Measurements from ENCODE around the gene TTI1. TPM values are rescaled to one million over a fixed set of nuclear protein-coding genes. Genes with fewer than 3 reads are reported as not detected.

Gene TTI1
- polyA plus RNA-seq, 4 donors, result 5.7 to 21.4 (median 6.8) TPM

- 68 to 77% (median 70%) methylated on average over 4 of the region's 4 CpGs for WGBS, 3 donors
- H3K36me3 ChIP-seq (ENCODE audit: control insufficient read depth in 3 of 3, insufficient read depth in 2 of 3, low read depth in 1 of 3, low read length in 3 of 3), result peaks cover 10 to 20% (median 18%) of the 10 kb centered on the region in 3 donors
- DNase-seq (no peak), FAIRE-seq (no peak)
- peaks cover 0 to 2% (median 0%) of the 10 kb centered on the region in 3 donors for H3K4me1 ChIP-seq (ENCODE audit: control insufficient read depth in 3 of 3, insufficient read depth in 2 of 3, low read depth in 1 of 3, low read length in 2 of 3)
- H3K4me3 ChIP-seq (ENCODE audit: low read depth in 1 of 3, low read length in 3 of 3), result no peak overlapping the region
- no peaks in the 10 kb centered on the region for H3K27me3 ChIP-seq (ENCODE audit: control insufficient read depth in 3 of 3, insufficient read depth in 3 of 3, low read length in 3 of 3)
- H3K9me3 ChIP-seq (ENCODE audit: control insufficient read depth in 2 of 2, insufficient read depth in 1 of 2, low read depth in 1 of 2, low read length in 1 of 2), result no peaks in the 10 kb centered on the region
- no peak overlapping the region for H3K27ac ChIP-seq (ENCODE audit: low read depth in 1 of 3, low read length in 2 of 3)
Observed at GRCh38 chr20:38046572-38046971, 13.3 kb upstream of the TTI1 start.

- peaks cover 11 to 18% (median 13%) of the 10 kb centered on the region in 3 donors for H3K36me3 ChIP-seq (ENCODE audit: control insufficient read depth in 3 of 3, insufficient read depth in 2 of 3, low read depth in 1 of 3, low read length in 3 of 3)
- 61 to 94% (median 90%) methylated on average over 3 of the region's 3 CpGs for WGBS, 3 donors
- no peak for FAIRE-seq
Observed at GRCh38 chr20:38044685-38045084, 11.4 kb upstream of the TTI1 start.

GRCh38 chr20:38043512-38044300 is 10.4 kb upstream of the TTI1 start:
- no peaks in the 10 kb centered on the region for H3K9me3 ChIP-seq (ENCODE audit: control insufficient read depth in 2 of 2, insufficient read depth in 1 of 2, low read depth in 1 of 2, low read length in 1 of 2)
- peaks cover 10 to 18% (median 11%) of the 10 kb centered on the region in 3 donors for H3K36me3 ChIP-seq (ENCODE audit: control insufficient read depth in 3 of 3, insufficient read depth in 2 of 3, low read depth in 1 of 3, low read length in 3 of 3)
- 92 to 94% (median 93%) methylated on average over 10 of the region's 10 CpGs for WGBS, 3 donors
- peaks cover 0 to 2% (median 0%) of the 10 kb centered on the region in 3 donors for H3K4me1 ChIP-seq (ENCODE audit: control insufficient read depth in 3 of 3, insufficient read depth in 2 of 3, low read depth in 1 of 3, low read length in 2 of 3)
- FAIRE-seq, result no peak
- H3K4me3 ChIP-seq (ENCODE audit: low read depth in 1 of 3, low read length in 3 of 3), result no peak overlapping the region
- no peaks in the 10 kb centered on the region for H3K27me3 ChIP-seq (ENCODE audit: control insufficient read depth in 3 of 3, insufficient read depth in 3 of 3, low read length in 3 of 3)
- no peak for DNase-seq
- H3K27ac ChIP-seq (ENCODE audit: low read depth in 1 of 3, low read length in 2 of 3), result no peak overlapping the region

More at GRCh38 chr20:38044685-38045084, 11.4 kb upstream of the TTI1 start:
- no peak overlapping the region for H3K4me3 ChIP-seq (ENCODE audit: low read depth in 1 of 3, low read length in 3 of 3)
- no peaks in the 10 kb centered on the region for H3K9me3 ChIP-seq (ENCODE audit: control insufficient read depth in 2 of 2, insufficient read depth in 1 of 2, low read depth in 1 of 2, low read length in 1 of 2)
- H3K4me1 ChIP-seq (ENCODE audit: control insufficient read depth in 3 of 3, insufficient read depth in 2 of 3, low read depth in 1 of 3, low read length in 2 of 3), result peaks cover 0 to 2% (median 0%) of the 10 kb centered on the region in 3 donors
- no peak overlapping the region for H3K27ac ChIP-seq (ENCODE audit: low read depth in 1 of 3, low read length in 2 of 3)
- no peak for DNase-seq
- H3K27me3 ChIP-seq (ENCODE audit: control insufficient read depth in 3 of 3, insufficient read depth in 3 of 3, low read length in 3 of 3), result no peaks in the 10 kb centered on the region

GRCh38 chr20:38040276-38040675 is 7.0 kb upstream of the TTI1 start:
- Histone ChIP-seq H3K4me3 (ENCODE audit: low read depth in 1 of 3, low read length in 3 of 3) (no peak overlapping the region), H3K4me1 (ENCODE audit: control insufficient read depth in 3 of 3, insufficient read depth in 2 of 3, low read depth in 1 of 3, low read length in 2 of 3) (peaks cover 2 to 5% (median 2%) of the 10 kb centered on the region in 3 donors), H3K27ac (ENCODE audit: low read depth in 1 of 3, low read length in 2 of 3) (no peak overlapping the region), H3K27me3 (ENCODE audit: control insufficient read depth in 3 of 3, insufficient read depth in 3 of 3, low read length in 3 of 3) (no peaks in the 10 kb centered on the region), H3K36me3 (ENCODE audit: control insufficient read depth in 3 of 3, insufficient read depth in 2 of 3, low read depth in 1 of 3, low read length in 3 of 3) (peaks cover 7 to 20% (median 10%) of the 10 kb centered on the region in 3 donors), H3K9me3 (ENCODE audit: control insufficient read depth in 2 of 2, insufficient read depth in 1 of 2, low read depth in 1 of 2, low read length in 1 of 2) (no peaks in the 10 kb centered on the region)
- DNase-seq (no peak), FAIRE-seq (no peak)
- 49 to 93% (median 92%) methylated on average over 1 of the region's 1 CpG for WGBS, 3 donors

- DNase-seq, result no peak
- H3K27ac ChIP-seq (ENCODE audit: low read depth in 1 of 3, low read length in 2 of 3), result no peak overlapping the region
- no peaks in the 10 kb centered on the region for H3K9me3 ChIP-seq (ENCODE audit: control insufficient read depth in 2 of 2, insufficient read depth in 1 of 2, low read depth in 1 of 2, low read length in 1 of 2)
- H3K27me3 ChIP-seq (ENCODE audit: control insufficient read depth in 3 of 3, insufficient read depth in 3 of 3, low read length in 3 of 3), result no peaks in the 10 kb centered on the region
- no peak overlapping the region for H3K4me3 ChIP-seq (ENCODE audit: low read depth in 1 of 3, low read length in 3 of 3)
- no peak for FAIRE-seq
- 82 to 85% (median 84%) methylated on average over 5 of the region's 5 CpGs for WGBS, 3 donors
- peaks cover 2 to 10% (median 4%) of the 10 kb centered on the region in 3 donors for H3K36me3 ChIP-seq (ENCODE audit: control insufficient read depth in 3 of 3, insufficient read depth in 2 of 3, low read depth in 1 of 3, low read length in 3 of 3)
- peaks cover 10 to 14% (median 12%) of the 10 kb centered on the region in 3 donors for H3K4me1 ChIP-seq (ENCODE audit: control insufficient read depth in 3 of 3, insufficient read depth in 2 of 3, low read depth in 1 of 3, low read length in 2 of 3)
Observed at GRCh38 chr20:38036366-38036765, 3.1 kb upstream of the TTI1 start.

GRCh38 chr20:38034961-38035360 is 1.7 kb upstream of the TTI1 start:
- 45 to 69% (median 57%) methylated on average over 6 of the region's 6 CpGs for WGBS, 3 donors
- peaks cover 2 to 10% (median 4%) of the 10 kb centered on the region in 3 donors for H3K36me3 ChIP-seq (ENCODE audit: control insufficient read depth in 3 of 3, insufficient read depth in 2 of 3, low read depth in 1 of 3, low read length in 3 of 3)
- H3K27me3 ChIP-seq (ENCODE audit: control insufficient read depth in 3 of 3, insufficient read depth in 3 of 3, low read length in 3 of 3), result no peaks in the 10 kb centered on the region
- DNase-seq (no peak), FAIRE-seq (no peak)
- H3K9me3 ChIP-seq (ENCODE audit: control insufficient read depth in 2 of 2, insufficient read depth in 1 of 2, low read depth in 1 of 2, low read length in 1 of 2), result no peaks in the 10 kb centered on the region
- H3K27ac ChIP-seq (ENCODE audit: low read depth in 1 of 3, low read length in 2 of 3), result no peak overlapping the region
- peaks cover 10 to 14% (median 12%) of the 10 kb centered on the region in 3 donors for H3K4me1 ChIP-seq (ENCODE audit: control insufficient read depth in 3 of 3, insufficient read depth in 2 of 3, low read depth in 1 of 3, low read length in 2 of 3)
- peak overlapping the region in 2 of 3 donors; percentile 82 to 92 for H3K4me3 ChIP-seq (ENCODE audit: low read depth in 1 of 3, low read length in 3 of 3)

GRCh38 chr20:38034108-38034649 is 923 bp upstream of the TTI1 start:
- peak overlapping the region; percentile 68 to 92 (median 82) for H3K4me3 ChIP-seq (ENCODE audit: low read depth in 1 of 3, low read length in 3 of 3)
- peaks cover 10 to 14% (median 12%) of the 10 kb centered on the region in 3 donors for H3K4me1 ChIP-seq (ENCODE audit: control insufficient read depth in 3 of 3, insufficient read depth in 2 of 3, low read depth in 1 of 3, low read length in 2 of 3)
- no peaks in the 10 kb centered on the region for H3K27me3 ChIP-seq (ENCODE audit: control insufficient read depth in 3 of 3, insufficient read depth in 3 of 3, low read length in 3 of 3)
- FAIRE-seq (no peak), DNase-seq (no peak)
- peak overlapping the region; percentile 78 to 95 (median 85) for H3K27ac ChIP-seq (ENCODE audit: low read depth in 1 of 3, low read length in 2 of 3)
- H3K36me3 ChIP-seq (ENCODE audit: control insufficient read depth in 3 of 3, insufficient read depth in 2 of 3, low read depth in 1 of 3, low read length in 3 of 3), result peaks cover 2 to 4% (median 3%) of the 10 kb centered on the region in 3 donors
- 3 to 8% (median 4%) methylated on average over 14 of the region's 14 CpGs for WGBS, 3 donors
- no peaks in the 10 kb centered on the region for H3K9me3 ChIP-seq (ENCODE audit: control insufficient read depth in 2 of 2, insufficient read depth in 1 of 2, low read depth in 1 of 2, low read length in 1 of 2)

- Histone ChIP-seq H3K36me3 (ENCODE audit: control insufficient read depth in 3 of 3, insufficient read depth in 2 of 3, low read depth in 1 of 3, low read length in 3 of 3) (peaks cover 2 to 4% (median 3%) of the 10 kb centered on the region in 3 donors), H3K27me3 (ENCODE audit: control insufficient read depth in 3 of 3, insufficient read depth in 3 of 3, low read length in 3 of 3) (no peaks in the 10 kb centered on the region), H3K27ac (ENCODE audit: low read depth in 1 of 3, low read length in 2 of 3) (peak overlapping the region; percentile 78 to 95 (median 85)), H3K4me1 (ENCODE audit: control insufficient read depth in 3 of 3, insufficient read depth in 2 of 3, low read depth in 1 of 3, low read length in 2 of 3) (peaks cover 10 to 14% (median 12%) of the 10 kb centered on the region in 3 donors), H3K4me3 (ENCODE audit: low read depth in 1 of 3, low read length in 3 of 3) (peak overlapping the region; percentile 55 to 92 (median 82)), H3K9me3 (ENCODE audit: control insufficient read depth in 2 of 2, insufficient read depth in 1 of 2, low read depth in 1 of 2, low read length in 1 of 2) (no peaks in the 10 kb centered on the region)
- FAIRE-seq (no peak), DNase-seq (no peak)
- WGBS, 3 donors, result 17 to 22% (median 18%) methylated on average over 28 of the region's 28 CpGs
Observed at GRCh38 chr20:38032585-38033329, 499 bp downstream of the TTI1 start.

Data from small intestine (tissue), 7 donors.